Measurements from ENCODE around the gene MOCS1. TPM values are rescaled to one million over a fixed set of nuclear protein-coding genes. Genes with fewer than 3 reads are reported as not detected.

The MOCS1 gene
- total and polyA plus RNA-seq, 4 donors: 6.7 to 36.2 (median 29.2) TPM

GRCh38 chr6:39927159-39927558 lies 7.1 kb downstream of the MOCS1 start:
- Histone ChIP-seq H3K4me3 (ENCODE audit: low read depth in 1 of 3, low read length in 3 of 3) (no peak overlapping the region), H3K9me3 (ENCODE audit: control insufficient read depth in 4 of 4, low read length in 3 of 4) (no peaks in the 10 kb centered on the region), H3K36me3 (ENCODE audit: control insufficient read depth in 4 of 4, insufficient read depth in 3 of 4, low read depth in 1 of 4, low read length in 3 of 4) (peaks cover 0 to 12% (median 7%) of the 10 kb centered on the region in 4 donors), H3K9ac (ENCODE audit: low read depth in 1 of 2, low read length in 2 of 2) (no peak overlapping the region), H3K27me3 (ENCODE audit: control insufficient read depth in 4 of 4, insufficient read depth in 4 of 4, low read length in 3 of 4) (no peaks in the 10 kb centered on the region), H3K4me1 (ENCODE audit: control insufficient read depth in 4 of 4, insufficient read depth in 4 of 4, low read length in 3 of 4) (peaks cover 18 to 68% (median 55%) of the 10 kb centered on the region in 4 donors), H3K27ac (ENCODE audit: low read depth in 1 of 2, low read length in 2 of 2) (peak overlapping the region in 1 of 2 donors; percentile 39)
- WGBS: 94% methylated on average over 11 of the region's 11 CpGs
- TF ChIP-seq TAF1 (conservative IDR thresholded peaks at IDR 0.05) (no peak), SP1 (IDR thresholded peaks at IDR 0.05) (no peak), HNF4G (IDR thresholded peaks at IDR 0.05) (no peak), FOXA2 (IDR thresholded peaks at IDR 0.05) (no peak), RAD21 (IDR thresholded peaks at IDR 0.05) (no peak), FOXA1 (IDR thresholded peaks at IDR 0.05) (no peak), ZBTB33 (IDR thresholded peaks at IDR 0.05) (no peak), HNF4A (conservative IDR thresholded peaks at IDR 0.05) (no peak), EGR1 (IDR thresholded peaks at IDR 0.05; ENCODE audit: low read depth in 2 of 2) (no peak), ATF3 (IDR thresholded peaks at IDR 0.05) (no peak)
- TF ChIP-seq, protein P1, sequence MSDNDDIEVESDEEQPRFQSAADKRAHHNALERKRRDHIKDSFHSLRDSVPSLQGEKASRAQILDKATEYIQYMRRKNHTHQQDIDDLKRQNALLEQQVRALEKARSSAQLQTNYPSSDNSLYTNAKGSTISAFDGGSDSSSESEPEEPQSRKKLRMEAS (IDR thresholded peaks at IDR 0.05): no peak
- TF ChIP-seq, protein P2, sequence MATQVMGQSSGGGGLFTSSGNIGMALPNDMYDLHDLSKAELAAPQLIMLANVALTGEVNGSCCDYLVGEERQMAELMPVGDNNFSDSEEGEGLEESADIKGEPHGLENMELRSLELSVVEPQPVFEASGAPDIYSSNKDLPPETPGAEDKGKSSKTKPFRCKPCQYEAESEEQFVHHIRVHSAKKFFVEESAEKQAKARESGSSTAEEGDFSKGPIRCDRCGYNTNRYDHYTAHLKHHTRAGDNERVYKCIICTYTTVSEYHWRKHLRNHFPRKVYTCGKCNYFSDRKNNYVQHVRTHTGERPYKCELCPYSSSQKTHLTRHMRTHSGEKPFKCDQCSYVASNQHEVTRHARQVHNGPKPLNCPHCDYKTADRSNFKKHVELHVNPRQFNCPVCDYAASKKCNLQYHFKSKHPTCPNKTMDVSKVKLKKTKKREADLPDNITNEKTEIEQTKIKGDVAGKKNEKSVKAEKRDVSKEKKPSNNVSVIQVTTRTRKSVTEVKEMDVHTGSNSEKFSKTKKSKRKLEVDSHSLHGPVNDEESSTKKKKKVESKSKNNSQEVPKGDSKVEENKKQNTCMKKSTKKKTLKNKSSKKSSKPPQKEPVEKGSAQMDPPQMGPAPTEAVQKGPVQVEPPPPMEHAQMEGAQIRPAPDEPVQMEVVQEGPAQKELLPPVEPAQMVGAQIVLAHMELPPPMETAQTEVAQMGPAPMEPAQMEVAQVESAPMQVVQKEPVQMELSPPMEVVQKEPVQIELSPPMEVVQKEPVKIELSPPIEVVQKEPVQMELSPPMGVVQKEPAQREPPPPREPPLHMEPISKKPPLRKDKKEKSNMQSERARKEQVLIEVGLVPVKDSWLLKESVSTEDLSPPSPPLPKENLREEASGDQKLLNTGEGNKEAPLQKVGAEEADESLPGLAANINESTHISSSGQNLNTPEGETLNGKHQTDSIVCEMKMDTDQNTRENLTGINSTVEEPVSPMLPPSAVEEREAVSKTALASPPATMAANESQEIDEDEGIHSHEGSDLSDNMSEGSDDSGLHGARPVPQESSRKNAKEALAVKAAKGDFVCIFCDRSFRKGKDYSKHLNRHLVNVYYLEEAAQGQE (IDR thresholded peaks at IDR 0.05): no peak
- DNase-seq (ENCODE audit: low spot score): no peak

DNA sequence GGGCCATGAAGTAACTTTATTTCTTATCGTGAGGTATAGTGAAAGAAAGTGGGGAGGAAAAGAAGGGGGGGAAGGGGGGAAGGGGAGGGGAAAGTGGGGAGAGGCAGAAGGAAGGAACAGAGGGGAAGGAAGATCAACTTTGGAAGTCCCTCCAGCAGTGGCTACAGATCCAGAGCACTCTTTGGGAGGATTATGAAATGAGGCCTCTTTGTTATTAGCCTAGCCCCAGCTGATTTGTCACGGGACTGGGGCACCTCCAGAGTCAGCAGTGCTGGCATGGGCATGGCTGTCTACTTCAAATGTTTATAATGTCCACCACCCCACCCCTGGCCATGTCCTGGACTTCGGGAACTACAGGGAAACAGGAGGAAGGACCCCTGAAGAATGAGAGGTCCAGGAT lies 7.6 kb downstream of the MOCS1 start:
- TF ChIP-seq FOXA1 (IDR thresholded peaks at IDR 0.05): no peak
- TF ChIP-seq HNF4G (IDR thresholded peaks at IDR 0.05): no peak
- TF ChIP-seq SP1 (IDR thresholded peaks at IDR 0.05): no peak
- TF ChIP-seq, protein P1 (IDR thresholded peaks at IDR 0.05): no peak
- TF ChIP-seq HNF4A (conservative IDR thresholded peaks at IDR 0.05): no peak
- no peak for TF ChIP-seq TAF1 (conservative IDR thresholded peaks at IDR 0.05)
- TF ChIP-seq FOXA2 (IDR thresholded peaks at IDR 0.05): no peak
- H3K36me3 ChIP-seq (ENCODE audit: control insufficient read depth in 4 of 4, insufficient read depth in 3 of 4, low read depth in 1 of 4, low read length in 3 of 4): peaks cover 0 to 13% (median 7%) of the 10 kb centered on the region in 4 donors
- no peak overlapping the region for H3K27ac ChIP-seq (ENCODE audit: low read depth in 1 of 2, low read length in 2 of 2)
- H3K9me3 ChIP-seq (ENCODE audit: control insufficient read depth in 4 of 4, low read length in 3 of 4): no peaks in the 10 kb centered on the region
- H3K4me3 ChIP-seq (ENCODE audit: low read depth in 1 of 3, low read length in 3 of 3): no peak overlapping the region
- no peak for DNase-seq (ENCODE audit: low spot score)
- no peaks in the 10 kb centered on the region for H3K27me3 ChIP-seq (ENCODE audit: control insufficient read depth in 4 of 4, insufficient read depth in 4 of 4, low read length in 3 of 4)
- H3K9ac ChIP-seq (ENCODE audit: low read depth in 1 of 2, low read length in 2 of 2): no peak overlapping the region
- peaks cover 16 to 64% (median 52%) of the 10 kb centered on the region in 4 donors for H3K4me1 ChIP-seq (ENCODE audit: control insufficient read depth in 4 of 4, insufficient read depth in 4 of 4, low read length in 3 of 4)
- WGBS: 72% methylated on average over 3 of the region's 3 CpGs

Measured in liver (tissue), 9 donors.